LNCaP clone FGC (cell line): Measurements from ENCODE around the gene RABL6.

Experiments used
- DNase-seq: peaks from one replicate; pipeline ENCODE4 v3.0.0-alpha.2; 2011; ENCODE audit warnings: low read depth
- H3K4me3 ChIP-seq: 2 replicates; pipeline ENCODE4 v1.5.1; 2011; ENCODE audit warnings: mild to moderate bottlenecking, low read depth, low read length, control low read depth
- CTCF ChIP-seq: IDR thresholded peaks from 2 replicates; pipeline ENCODE4 v1.5.1; 2012; ENCODE audit warnings: mild to moderate bottlenecking; ENCODE audit not compliant: control insufficient read depth, insufficient read depth; ENCODE audit errors: extremely low read depth

Gene RABL6

DNA sequence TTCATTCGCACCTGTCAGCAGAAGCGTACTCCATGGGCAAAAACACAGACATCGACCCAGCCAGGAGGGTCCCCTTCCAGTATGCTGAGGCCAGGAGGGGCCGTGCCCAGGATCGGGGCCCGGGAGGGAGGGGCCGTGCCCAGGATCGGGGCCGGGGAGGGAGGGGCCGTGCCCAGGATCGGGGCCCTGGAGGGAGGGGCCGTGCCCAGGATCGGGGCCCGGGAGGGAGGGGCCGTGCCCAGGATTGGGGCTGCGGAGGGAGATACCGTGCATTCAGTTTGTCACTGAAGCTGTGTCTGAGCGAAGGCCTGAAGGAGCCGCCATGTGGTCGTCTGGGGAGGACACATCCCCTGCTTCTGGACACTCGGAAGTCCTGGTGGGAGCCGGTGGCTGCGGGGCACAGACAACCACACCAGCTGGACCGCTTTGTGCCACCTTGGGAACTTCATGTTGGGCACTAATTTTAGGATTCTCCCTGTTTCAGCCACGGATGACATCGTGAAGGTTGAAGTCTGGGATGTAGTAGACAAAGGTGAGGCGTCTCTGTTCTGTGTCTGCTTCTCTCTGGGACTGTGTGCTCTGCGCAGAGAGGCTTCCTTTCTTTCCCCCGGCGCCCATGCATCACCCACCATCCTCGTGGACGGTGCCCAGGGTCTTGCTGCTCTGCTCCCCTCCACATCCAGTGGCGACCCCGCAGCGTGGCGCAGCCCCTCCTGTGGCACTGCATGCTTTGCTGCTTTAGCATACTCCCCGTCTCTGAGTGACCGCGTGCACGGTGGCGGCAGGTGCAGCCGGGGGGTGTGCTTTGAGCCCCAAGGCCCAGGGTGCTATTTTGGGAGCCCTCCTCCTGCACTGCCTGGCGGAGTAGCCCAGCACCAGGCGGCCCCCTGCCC is 17.8 kb downstream of the RABL6 start:
- H3K4me3 ChIP-seq, result no peak overlapping the region
- no peak for TF ChIP-seq CTCF
- no peak for DNase-seq

DNA sequence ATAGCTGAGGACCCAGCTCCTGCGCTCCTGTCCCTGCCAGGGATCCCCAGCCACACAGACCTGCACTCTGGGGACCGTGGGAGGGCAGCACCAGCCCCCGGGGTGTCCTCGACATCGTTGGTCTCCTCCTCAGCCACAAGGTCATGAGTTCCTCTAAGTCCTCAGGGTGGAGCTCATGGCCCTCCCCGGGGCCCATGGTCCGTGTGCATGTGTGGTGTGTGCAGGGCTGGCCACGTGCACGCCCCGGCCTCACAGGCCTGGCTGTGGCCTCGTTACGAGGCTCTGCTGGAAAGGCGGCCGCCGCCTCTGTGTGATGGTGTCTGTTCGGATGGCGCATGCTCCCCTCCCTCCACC is 18.4 kb downstream of the RABL6 start:
- no peak for TF ChIP-seq CTCF
- no peak for DNase-seq
- H3K4me3 ChIP-seq, result no peak overlapping the region

DNA sequence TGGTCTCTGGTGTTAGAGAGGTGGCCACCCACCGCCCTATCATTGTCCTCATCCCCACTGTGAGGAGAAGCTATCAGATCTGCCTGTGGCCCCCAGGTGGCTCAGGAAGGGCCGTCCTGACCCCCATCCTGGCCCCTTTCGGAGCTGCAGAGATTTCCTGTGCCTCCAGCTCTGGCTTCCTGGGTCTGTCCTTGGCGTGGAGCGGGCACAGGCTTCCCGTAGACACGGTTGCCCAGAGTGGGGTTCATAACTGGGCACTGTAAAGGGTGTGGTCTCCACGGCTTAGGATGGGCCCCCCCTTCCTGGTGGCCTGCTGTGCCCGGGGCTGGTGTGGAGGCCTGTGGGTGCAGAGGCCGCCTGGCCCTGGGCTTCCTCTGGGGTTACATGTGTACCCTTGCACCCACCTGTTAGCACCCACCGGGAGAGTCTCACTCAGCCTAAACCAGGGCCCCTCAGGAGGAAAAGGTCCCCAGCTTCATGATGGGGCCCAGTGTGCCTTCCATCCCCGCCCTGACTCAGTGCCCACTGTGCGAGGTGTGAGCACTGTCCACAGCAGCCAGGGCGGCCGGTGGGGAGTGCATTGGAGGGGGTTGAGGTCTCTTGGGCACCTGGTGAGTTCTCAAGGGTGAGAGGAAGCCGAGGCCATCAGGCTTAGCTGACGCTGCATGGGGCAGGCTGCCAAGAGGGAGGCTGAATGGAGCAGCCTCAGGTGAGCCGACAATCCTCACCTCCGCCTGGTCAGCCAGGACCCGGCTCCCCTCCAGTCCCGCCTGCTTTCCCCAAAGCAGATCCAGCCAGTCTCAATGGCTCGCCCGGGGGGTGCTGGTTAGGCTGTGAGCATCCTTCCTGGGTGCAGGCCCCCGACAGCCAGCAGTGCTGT is 19.2 kb downstream of the RABL6 start:
- no peak for TF ChIP-seq CTCF
- H3K4me3 ChIP-seq, result no peak overlapping the region
- no peak for DNase-seq

DNA sequence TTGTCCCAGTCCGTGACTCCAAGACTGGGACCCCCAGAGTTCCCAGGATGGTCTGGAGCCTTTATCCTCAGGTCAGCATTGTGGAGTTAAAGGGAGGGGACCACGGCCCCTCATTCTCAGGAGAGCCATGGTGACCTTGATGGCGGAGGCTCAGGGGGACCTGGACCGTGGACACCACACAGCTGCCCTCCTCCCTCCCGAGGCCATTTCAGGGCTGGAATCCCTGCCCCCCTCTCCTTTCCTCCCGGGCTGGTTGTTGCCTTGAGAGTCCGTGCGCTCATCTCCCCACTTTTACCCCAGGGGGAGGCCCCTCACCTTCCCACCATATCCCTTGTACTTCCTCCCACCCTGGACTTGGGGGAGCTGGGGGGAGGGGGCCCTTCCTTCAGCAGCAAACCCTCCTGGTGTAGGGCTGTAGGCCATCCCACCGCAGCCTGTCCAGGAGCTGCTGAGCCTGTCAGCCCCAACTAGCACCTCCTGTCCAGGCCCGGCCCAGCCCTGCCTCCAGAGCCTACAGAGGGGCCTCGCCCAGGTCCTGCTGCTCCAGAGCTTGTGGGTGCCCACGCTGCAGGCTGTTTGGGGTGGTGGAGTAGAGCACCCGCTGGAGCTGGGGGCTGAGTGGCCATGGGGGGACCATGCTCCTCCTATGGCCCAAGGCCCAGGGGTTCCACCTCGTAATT is 20.2 kb downstream of the RABL6 start:
- no peak for TF ChIP-seq CTCF
- H3K4me3 ChIP-seq, result no peak overlapping the region
- DNase-seq, result no peak

- no peak overlapping the region for H3K4me3 ChIP-seq
- no peak for DNase-seq
- no peak for TF ChIP-seq CTCF
Observed at GRCh38 chr9:136828474-136829140, 20.9 kb downstream of the RABL6 start.

- DNase-seq, result no peak
- no peak for TF ChIP-seq CTCF
- H3K4me3 ChIP-seq, result no peak overlapping the region
Observed at GRCh38 chr9:136829412-136829811, 21.7 kb downstream of the RABL6 start.
